Measurements from ENCODE around the gene WASHC4.
"Not testable (repeated sequence)": the region's sequence is repeated elsewhere in the genome, so short reads cannot be mapped to it uniquely, and the experiment has no call there.

WASHC4 gene

GRCh38 chr12:105167346-105167745 is 59.8 kb downstream of the WASHC4 start:
- no peak for DNase-seq (ENCODE audit: low read depth)

- DNase-seq (ENCODE audit: low read depth), result no peak
Observed at GRCh38 chr12:105168006-105168405, 60.5 kb downstream of the WASHC4 start.

DNA sequence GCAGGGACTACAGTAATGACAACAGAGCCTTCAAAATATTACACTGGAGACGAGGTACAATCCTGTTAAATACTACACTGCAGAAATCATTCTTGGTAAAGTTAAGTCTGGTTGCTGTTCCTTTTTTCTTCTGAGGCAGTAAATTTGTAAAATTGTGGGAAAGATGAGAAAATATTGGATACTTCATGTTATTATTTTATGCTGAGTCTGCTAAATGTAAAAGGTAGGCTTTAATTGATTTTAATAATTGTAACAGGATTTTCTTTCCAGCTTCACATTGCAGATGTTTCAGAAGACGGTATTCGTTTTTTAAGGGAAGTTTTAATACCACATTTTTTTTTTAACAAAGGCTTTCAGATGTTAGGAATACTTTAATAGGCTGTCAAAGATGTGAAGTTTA is 62.6 kb downstream of the WASHC4 start:
- DNase-seq (ENCODE audit: low read depth), result no peak

- no peak for DNase-seq (ENCODE audit: low read depth)
Observed at GRCh38 chr12:105171691-105172436, 64.3 kb downstream of the WASHC4 start.

DNA sequence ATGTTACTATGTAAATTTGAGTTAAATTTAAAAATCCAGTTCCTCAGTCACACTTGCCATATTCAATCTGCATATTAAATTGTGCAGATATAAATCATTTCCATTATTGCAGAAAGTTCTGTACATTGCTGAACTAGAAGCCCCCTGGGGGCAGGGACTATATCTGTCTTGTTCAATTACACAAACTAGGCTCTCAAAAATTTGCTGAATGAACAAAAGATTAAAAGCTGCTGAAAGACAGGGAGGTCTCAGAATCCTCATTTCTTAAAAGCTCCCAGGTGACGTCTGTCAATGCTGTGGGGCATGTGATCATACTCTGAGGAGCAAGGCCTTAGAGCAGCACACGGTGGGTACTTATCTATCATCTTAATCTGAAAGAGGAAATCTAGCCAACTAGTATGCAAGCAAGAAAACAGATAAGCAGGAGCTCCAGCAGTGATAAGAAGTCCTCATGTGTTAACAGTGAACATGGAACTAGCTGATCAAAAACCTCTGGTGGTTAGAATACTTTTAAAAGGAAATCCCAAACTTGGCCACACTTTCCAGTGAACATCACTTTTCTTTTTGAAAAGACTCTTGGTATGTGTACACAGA is 68.0 kb downstream of the WASHC4 start:
- DNase-seq (ENCODE audit: low read depth), result no peak

- DNase-seq (ENCODE audit: low read depth), result no peak
Observed at GRCh38 chr12:105177208-105177607, 69.7 kb downstream of the WASHC4 start.

- not testable (repeated sequence) for DNase-seq (ENCODE audit: low read depth)
Observed at GRCh38 chr12:105179114-105179513, 71.6 kb downstream of the WASHC4 start.

DNA sequence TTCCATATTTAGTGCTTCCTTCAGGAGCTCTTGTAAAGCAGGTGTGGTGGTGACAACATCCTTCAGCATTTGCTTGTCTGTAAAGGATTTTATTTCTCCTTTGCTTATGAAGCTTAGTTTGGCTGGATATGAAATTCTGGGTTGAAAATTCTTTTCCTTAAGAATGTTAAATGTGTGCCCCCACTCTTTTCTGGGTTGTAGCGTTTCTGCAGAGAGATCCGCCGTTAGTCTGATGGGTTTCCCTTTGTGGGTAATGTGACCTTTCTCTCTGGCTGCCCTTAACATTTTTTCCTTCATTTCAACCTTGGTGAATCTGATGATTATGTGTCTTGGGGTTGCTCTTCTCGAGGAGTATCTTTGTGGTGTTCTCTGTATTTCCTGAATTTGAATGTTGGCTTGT is 75.9 kb downstream of the WASHC4 start:
- not testable (repeated sequence) for DNase-seq (ENCODE audit: low read depth)

DNA sequence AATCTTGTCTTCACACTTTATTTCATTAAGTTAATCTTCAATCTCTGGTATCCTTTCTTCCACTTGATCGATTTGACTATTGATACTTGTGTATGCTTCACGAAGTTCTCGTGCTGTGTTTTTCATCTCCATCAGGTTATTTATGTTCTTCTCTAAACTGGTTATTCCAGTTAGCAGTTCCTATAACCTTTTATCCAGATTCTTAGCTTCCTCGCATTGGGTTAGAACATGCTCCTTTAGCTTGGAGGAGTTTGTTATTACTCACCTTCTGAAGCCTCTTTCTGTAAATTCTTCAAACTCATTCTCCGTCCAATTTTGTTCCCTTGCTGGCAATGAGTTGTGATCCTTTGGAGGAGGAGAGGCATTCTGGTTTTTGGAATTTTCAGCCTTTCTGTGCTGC is 76.4 kb downstream of the WASHC4 start:
- not testable (repeated sequence) for DNase-seq (ENCODE audit: low read depth)

DNA sequence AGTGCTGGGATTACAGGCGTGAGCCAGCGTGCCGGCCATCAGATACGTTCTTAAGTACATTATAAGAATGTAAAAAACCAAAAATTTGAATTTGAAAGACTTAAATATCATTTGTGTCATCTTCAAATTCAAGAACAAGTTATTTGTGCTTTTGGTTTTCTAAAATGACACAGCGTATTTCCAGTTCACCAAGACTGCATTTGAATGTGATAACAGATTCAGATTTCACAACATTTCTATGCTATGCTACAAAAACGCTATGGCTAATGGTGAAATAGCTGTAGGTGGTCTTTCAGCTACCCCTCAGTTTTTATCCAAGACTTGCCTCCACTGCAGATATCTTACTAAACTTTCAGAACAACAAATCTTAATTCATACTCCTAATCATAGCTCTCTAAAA is 81.8 kb downstream of the WASHC4 start:
- no peak for DNase-seq (ENCODE audit: low read depth)

DNA sequence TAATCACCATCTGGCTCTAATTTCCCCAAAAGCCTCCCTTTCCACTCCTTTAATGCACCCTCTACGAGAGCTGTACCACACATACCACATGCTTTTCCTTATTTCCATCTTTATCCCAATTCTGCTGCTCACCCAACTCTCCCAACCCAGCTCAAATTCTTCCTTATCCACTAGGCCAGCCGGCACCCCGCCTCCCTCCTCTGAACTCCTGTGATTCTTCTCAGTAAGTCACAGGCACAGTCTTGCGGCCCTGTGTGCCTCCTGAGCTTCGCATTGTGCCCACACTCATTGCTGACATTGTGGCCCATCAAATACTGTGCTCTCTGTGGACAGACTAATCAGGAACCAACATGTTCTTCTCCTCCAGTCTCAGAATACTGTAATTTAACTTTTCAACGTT is 83.0 kb downstream of the WASHC4 start:
- DNase-seq (ENCODE audit: low read depth), result no peak

GRCh38 chr12:105192624-105193225 is 85.2 kb downstream of the WASHC4 start:
- DNase-seq (ENCODE audit: low read depth), result no peak

DNA sequence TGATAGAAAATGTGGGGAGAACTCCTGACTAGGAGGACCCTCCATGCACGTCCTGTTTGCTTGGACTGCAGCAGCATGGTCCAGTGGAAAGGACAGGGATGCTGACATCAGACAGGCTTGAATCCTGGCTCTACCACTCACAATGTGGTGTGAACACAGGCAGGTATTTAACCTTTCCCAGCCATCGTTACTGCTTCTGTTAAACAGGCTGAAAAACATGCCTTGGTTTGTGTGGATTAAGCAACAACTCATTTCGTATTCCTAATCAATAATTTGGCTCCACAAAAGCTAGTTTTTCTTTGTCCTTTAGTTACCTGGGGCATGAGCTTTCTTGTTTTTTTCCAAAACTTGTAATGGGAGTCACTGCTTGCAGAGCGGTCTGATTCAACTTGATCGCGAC is 87.4 kb downstream of the WASHC4 start:
- DNase-seq (ENCODE audit: low read depth), result no peak

DNA sequence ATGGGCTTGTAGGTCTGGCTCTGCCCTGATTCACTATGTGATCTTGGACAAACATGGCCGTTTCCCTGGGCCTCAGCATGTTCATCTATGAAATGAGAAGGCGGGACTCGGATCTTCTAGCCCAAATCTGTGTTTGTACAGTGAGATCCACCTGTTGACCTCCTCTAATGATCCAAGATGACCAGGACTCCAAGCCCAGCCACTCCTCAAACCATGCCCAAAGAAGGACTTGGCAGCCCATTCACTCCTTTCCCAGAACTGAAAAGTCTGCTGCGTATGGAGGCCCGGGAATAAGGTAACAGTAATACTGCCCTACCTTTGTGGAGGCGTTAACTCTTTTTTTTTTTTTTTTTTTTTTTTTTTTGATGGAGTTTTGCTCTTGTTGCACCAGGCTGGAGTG is 88.6 kb downstream of the WASHC4 start:
- DNase-seq (ENCODE audit: low read depth), result no peak

GRCh38 chr12:105198961-105199360 is 91.4 kb downstream of the WASHC4 start:
- DNase-seq (ENCODE audit: low read depth), result no peak

DNA sequence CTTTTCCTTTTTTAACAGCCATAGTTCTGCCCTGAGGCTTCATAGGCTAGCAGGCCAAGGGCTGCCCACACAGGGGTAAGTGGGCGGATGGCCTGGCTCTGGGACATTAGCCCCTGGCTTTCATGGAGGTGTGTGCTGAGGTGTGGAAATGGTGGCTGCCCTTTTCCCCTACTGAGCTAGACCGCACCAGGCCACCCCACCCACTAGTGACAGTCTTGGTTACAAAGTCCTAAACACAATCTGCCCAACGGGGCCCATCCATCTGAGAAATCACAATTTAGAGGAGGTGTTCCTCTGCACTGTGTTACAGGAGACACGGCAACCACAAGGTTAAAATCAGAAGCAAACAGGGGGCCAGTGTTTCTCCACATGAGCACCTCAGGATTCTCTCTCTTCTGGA is 92.9 kb downstream of the WASHC4 start:
- DNase-seq (ENCODE audit: low read depth), result no peak

DNA sequence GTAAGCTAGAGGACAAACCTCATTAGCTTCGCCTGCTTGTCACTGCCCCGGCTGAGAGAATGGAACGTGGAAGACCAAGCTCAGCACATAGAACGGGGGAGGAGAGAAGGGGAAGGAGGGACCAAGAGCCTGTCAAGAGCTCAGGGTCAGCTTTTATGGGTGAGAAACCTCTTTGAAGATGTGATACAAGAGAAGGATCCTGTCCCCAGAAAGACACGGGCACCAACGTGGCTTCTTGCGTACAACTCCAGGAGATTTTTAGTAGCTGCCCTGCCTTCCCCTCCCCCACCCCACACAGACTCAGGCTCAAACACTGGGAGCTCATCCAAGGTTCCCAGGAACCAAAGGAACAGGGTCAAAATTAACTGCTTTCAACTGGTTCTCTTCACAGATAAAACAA is 93.8 kb downstream of the WASHC4 start:
- no peak for DNase-seq (ENCODE audit: low read depth)

- no peak for DNase-seq (ENCODE audit: low read depth)
Observed at GRCh38 chr12:105202202-105202601, 94.7 kb downstream of the WASHC4 start.

GRCh38 chr12:105204127-105204526 is 96.6 kb downstream of the WASHC4 start:
- DNase-seq (ENCODE audit: low read depth), result no peak

- peak; percentile 92 for DNase-seq (ENCODE audit: low read depth)
Observed at GRCh38 chr12:105204916-105205315, 97.4 kb downstream of the WASHC4 start.

DNA sequence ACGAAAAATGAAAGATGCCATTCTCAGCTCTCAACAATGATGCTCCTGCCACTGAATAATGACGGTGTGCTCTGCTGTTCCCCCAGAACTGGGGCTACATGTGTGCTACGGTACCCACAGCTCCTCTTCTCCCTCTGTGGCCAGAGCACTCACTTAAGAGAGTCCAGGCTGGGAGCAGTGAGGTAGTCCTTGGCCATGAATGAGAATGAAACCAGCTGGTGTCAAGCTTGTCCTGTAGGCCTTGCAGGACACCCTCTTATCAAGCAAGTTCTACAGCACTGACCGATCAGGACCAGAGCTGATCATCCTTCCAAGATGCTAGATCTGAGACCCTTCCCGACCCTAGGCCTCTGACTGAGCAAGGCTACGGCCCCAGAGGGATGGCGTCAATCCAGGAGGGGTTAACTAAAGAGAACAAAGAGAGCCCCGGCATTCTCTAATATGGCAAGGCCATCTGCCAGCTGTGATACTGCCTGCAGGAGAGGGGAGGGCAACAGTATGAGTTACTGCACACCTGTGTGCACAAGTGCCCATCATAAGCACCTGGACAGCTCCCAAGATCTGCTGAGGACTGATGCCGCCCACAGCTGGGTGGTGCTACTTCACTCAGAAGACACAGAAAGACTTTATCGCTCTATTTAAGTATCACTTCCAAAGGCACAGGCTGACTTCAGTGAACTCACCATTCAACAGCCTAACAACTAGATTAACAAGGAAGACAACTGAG is 98.0 kb downstream of the WASHC4 start:
- DNase-seq (ENCODE audit: low read depth), result no peak

GRCh38 chr12:105206686-105207374 is 99.3 kb downstream of the WASHC4 start:
- peak; percentile 38 for DNase-seq (ENCODE audit: low read depth)

Measured in iris pigment epithelial cell (primary cell).